ENCODE results near the gene CTNNBIP1.

DNA sequence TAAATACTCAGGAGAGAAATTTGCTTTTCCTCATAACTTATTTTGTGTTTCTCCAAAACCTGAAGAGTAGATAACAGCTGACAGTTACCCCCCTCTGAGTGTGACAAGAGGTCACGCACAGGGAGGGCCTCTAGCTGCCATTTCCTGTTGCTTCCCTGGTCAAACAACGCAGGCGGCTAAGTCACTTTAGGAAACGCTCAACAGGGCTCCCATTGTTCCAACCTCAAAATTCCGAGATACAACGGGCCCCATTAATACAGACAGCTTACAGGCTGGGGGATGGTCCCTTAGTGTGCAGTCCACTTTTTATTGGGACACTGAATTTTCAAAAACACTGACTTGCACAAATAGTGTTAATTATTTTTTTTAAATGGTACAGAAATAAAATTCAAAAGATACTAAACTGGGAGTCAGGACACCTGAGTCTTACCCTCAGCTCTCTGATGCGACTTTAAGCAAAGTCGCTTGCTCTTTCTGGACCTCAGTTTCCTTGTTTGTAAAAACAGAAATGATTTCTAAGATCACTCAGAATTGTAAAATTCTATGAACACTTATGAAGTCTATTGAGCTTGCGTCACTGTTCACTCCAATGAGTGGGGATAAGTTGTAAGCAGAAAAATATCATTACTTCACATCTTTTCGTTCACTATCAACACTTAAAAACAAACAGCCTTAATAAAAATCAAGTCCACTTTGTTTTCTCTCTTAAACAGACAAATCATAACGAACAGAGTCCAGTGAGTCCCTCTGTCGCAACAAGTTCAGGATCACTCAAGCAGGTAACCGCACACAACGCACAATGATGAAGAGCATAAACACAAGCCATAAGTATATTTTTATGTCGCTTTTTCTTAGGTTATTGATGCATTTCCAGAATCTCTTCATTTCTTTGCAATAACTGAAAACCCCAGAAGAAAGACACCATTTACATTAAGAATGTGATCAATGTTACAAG, 19.6 kb upstream of the CTNNBIP1 start:
- TF ChIP-seq CREB5 (CRISPR knock-in tag; IDR thresholded peaks at IDR 0.05; ENCODE audit: low read depth) (no peak), TCF4 (CRISPR knock-in tag; IDR thresholded peaks at IDR 0.05; ENCODE audit: borderline replicate concordance) (no peak), RARB (CRISPR knock-in tag; IDR thresholded peaks at IDR 0.05) (no peak), CSRNP3 (CRISPR knock-in tag; IDR thresholded peaks at IDR 0.05) (no peak), ZNF565 (CRISPR knock-in tag; conservative IDR thresholded peaks at IDR 0.05; ENCODE audit: low read depth) (no peak), ARNTL (CRISPR knock-in tag; IDR thresholded peaks at IDR 0.05; ENCODE audit: borderline replicate concordance, low read depth) (no peak), ZFP30 (CRISPR knock-in tag; IDR thresholded peaks at IDR 0.05) (no peak), ZNF70 (CRISPR knock-in tag; IDR thresholded peaks at IDR 0.05) (no peak), OSR1 (CRISPR knock-in tag; IDR thresholded peaks at IDR 0.05) (no peak)
- TF ChIP-seq, protein P1, sequence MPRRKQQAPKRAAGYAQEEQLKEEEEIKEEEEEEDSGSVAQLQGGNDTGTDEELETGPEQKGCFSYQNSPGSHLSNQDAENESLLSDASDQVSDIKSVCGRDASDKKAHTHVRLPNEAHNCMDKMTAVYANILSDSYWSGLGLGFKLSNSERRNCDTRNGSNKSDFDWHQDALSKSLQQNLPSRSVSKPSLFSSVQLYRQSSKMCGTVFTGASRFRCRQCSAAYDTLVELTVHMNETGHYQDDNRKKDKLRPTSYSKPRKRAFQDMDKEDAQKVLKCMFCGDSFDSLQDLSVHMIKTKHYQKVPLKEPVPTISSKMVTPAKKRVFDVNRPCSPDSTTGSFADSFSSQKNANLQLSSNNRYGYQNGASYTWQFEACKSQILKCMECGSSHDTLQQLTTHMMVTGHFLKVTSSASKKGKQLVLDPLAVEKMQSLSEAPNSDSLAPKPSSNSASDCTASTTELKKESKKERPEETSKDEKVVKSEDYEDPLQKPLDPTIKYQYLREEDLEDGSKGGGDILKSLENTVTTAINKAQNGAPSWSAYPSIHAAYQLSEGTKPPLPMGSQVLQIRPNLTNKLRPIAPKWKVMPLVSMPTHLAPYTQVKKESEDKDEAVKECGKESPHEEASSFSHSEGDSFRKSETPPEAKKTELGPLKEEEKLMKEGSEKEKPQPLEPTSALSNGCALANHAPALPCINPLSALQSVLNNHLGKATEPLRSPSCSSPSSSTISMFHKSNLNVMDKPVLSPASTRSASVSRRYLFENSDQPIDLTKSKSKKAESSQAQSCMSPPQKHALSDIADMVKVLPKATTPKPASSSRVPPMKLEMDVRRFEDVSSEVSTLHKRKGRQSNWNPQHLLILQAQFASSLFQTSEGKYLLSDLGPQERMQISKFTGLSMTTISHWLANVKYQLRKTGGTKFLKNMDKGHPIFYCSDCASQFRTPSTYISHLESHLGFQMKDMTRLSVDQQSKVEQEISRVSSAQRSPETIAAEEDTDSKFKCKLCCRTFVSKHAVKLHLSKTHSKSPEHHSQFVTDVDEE (CRISPR knock-in tag; IDR thresholded peaks at IDR 0.05): no peak
- TF ChIP-seq, protein P2, sequence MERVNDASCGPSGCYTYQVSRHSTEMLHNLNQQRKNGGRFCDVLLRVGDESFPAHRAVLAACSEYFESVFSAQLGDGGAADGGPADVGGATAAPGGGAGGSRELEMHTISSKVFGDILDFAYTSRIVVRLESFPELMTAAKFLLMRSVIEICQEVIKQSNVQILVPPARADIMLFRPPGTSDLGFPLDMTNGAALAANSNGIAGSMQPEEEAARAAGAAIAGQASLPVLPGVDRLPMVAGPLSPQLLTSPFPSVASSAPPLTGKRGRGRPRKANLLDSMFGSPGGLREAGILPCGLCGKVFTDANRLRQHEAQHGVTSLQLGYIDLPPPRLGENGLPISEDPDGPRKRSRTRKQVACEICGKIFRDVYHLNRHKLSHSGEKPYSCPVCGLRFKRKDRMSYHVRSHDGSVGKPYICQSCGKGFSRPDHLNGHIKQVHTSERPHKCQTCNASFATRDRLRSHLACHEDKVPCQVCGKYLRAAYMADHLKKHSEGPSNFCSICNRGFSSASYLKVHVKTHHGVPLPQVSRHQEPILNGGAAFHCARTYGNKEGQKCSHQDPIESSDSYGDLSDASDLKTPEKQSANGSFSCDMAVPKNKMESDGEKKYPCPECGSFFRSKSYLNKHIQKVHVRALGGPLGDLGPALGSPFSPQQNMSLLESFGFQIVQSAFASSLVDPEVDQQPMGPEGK (CRISPR knock-in tag; IDR thresholded peaks at IDR 0.05; ENCODE audit: borderline replicate concordance): no peak
